B cell (primary cell): ENCODE results near the gene MRPL14.

ENCODE experiments used
- CTCF ChIP-seq: fragments of 200-600 bp; IDR thresholded peaks from one replicate; pipeline ENCODE4 v1.8.0; 2022; ENCODE audit warnings: antibody characterized with exemption, mild to moderate bottlenecking
- EZH2 ChIP-seq: IDR thresholded peaks from 2 replicates; pipeline ENCODE4 v1.6.1; 2012; ENCODE audit warnings: borderline replicate concordance, low read depth, mild to moderate bottlenecking, moderate library complexity, low read length; ENCODE audit not compliant: insufficient read depth, poor library complexity, severe bottlenecking

- TF ChIP-seq CTCF = no peak
- TF ChIP-seq EZH2 = no peak
These were observed 50.7 kb downstream of the MRPL14 start for GRCh38 chr6:44076356-44077213.
